ENCODE measurements around the gene TMEM132E.

DNA sequence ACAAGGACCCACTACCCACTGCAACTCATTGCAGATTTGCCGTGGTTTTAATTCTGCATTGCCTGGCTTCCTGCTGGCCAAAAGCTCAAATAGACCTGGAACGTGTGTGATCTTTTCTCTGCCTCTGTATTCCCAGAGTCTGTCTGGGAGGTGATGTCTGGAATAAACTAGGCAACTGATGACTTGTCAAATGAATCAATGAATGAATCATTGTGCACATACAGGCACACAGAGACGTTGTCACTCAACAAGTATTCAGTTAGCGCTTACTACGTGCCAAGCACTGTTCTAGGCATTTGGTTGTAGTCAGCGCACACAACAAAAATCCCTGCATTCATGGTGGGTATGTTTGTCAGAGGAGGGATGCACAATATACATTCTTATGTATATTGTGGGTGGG lies 8.9 kb downstream of the TMEM132E start:
- TF ChIP-seq, protein P1, sequence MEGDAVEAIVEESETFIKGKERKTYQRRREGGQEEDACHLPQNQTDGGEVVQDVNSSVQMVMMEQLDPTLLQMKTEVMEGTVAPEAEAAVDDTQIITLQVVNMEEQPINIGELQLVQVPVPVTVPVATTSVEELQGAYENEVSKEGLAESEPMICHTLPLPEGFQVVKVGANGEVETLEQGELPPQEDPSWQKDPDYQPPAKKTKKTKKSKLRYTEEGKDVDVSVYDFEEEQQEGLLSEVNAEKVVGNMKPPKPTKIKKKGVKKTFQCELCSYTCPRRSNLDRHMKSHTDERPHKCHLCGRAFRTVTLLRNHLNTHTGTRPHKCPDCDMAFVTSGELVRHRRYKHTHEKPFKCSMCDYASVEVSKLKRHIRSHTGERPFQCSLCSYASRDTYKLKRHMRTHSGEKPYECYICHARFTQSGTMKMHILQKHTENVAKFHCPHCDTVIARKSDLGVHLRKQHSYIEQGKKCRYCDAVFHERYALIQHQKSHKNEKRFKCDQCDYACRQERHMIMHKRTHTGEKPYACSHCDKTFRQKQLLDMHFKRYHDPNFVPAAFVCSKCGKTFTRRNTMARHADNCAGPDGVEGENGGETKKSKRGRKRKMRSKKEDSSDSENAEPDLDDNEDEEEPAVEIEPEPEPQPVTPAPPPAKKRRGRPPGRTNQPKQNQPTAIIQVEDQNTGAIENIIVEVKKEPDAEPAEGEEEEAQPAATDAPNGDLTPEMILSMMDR (IDR thresholded peaks at IDR 0.05): no peak
- TF ChIP-seq POLR2A (IDR thresholded peaks at IDR 0.05): no peak
